MCF 10A (cell line): ENCODE data around the gene SLC35D2. TPM values are rescaled to one million over a fixed set of nuclear protein-coding genes. Genes with fewer than 3 reads are reported as not detected.
A peak's percentile ranks its signal among the peaks of the same experiment; 100 is the strongest.

Experiments
- BruUV-seq: library from RNA; stranded (reverse); fragments of 400-500 nt; replicated peaks from 2 replicates; lab custom pipeline; 2021; lab: Mats Ljungman, UMichigan
- CTCF ChIA-PET: fragments of 300-600 bp; sonication (Branson Sonifier 250); formaldehyde crosslinking; extraction: SDS; loops from one replicate; lab custom pipeline; 2021; ENCODE audit warnings: antibody characterized with exemption, inconsistent platforms; lab: Yijun Ruan, JAX
- POLR2A ChIA-PET: fragments of 300-600, 350-650 bp; sonication (Branson Sonifier 250); formaldehyde crosslinking; extraction: SDS; loops from one replicate; lab custom pipeline; 2020; ENCODE audit warnings: antibody characterized with exemption, inconsistent platforms; lab: Yijun Ruan, JAX
- DNase-seq: peaks from one replicate; pipeline ENCODE4 v3.0.0-alpha.2; 2018; ENCODE audit not compliant: unreplicated experiment
- H3K27ac Mint-ChIP-seq: one replicate; pipeline ENCODE4 v1.8.0; 2022; ENCODE audit warnings: mild to moderate bottlenecking, low read depth, mixed read lengths; ENCODE audit not compliant: unreplicated experiment
- H3K27me3 Mint-ChIP-seq: one replicate; pipeline ENCODE4 v1.8.0; 2022; ENCODE audit warnings: mixed read lengths; ENCODE audit not compliant: insufficient read depth, unreplicated experiment
- H3K36me3 Mint-ChIP-seq: one replicate; pipeline ENCODE4 v1.8.0; 2022; ENCODE audit warnings: mild to moderate bottlenecking, moderate library complexity, mixed read lengths; ENCODE audit not compliant: insufficient read depth, unreplicated experiment
- H3K4me1 Mint-ChIP-seq: one replicate; pipeline ENCODE4 v1.8.0; 2022; ENCODE audit warnings: mixed read lengths; ENCODE audit not compliant: insufficient read depth, unreplicated experiment
- H3K4me3 Mint-ChIP-seq: one replicate; pipeline ENCODE4 v1.8.0; 2022; ENCODE audit warnings: mild to moderate bottlenecking, moderate library complexity, mixed read lengths; ENCODE audit not compliant: unreplicated experiment
- H3K9me3 Mint-ChIP-seq: one replicate; pipeline ENCODE4 v1.8.0; 2022; ENCODE audit warnings: mixed read lengths; ENCODE audit not compliant: unreplicated experiment
- intact Hi-C: fragments of 100-400 bp; cut with micrococcal nuclease; formaldehyde crosslinking; loops from 2 replicates; pipeline ENCODE4 v1.14.1; 2022
- total RNA-seq: library from RNA; stranded (reverse); gene quantifications from 2 replicates; pipeline ENCODE4 v1.2.3, GENCODE V29; 2022
- TF ChIP-seq, protein P1 (sequence below): fragments of 200-600 bp; IDR thresholded peaks from one replicate; pipeline ENCODE4 v1.8.0; 2022; ENCODE audit warnings: antibody characterized with exemption, mild to moderate bottlenecking; ENCODE audit not compliant: unreplicated experiment

Gene SLC35D2
- total RNA-seq, 1 experiment from 2014 or later, result 20.8 TPM

GRCh38 chr9:96391021-96391765 is 7.7 kb upstream of the SLC35D2 start:
- ChIA-PET CTCF (interaction anchor here (0.6 kb wide), 1 partner anchor 44 kb away, joined by 3 read pairs; no protein-coding TSS in a partner anchor), POLR2A (interaction anchor here (1.6 to 1.7 kb wide), 2 partner anchors 8 to 9 kb away, joined by 3 to 8 read pairs; no protein-coding TSS in a partner anchor)
- Mint-ChIP-seq H3K4me1 (no peaks in the 10 kb centered on the region), H3K27ac (no peak overlapping the region), H3K4me3 (no peak overlapping the region), H3K36me3 (peaks cover 6% of the 10 kb centered on the region), H3K27me3 (no peaks in the 10 kb centered on the region), H3K9me3 (no peaks in the 10 kb centered on the region)
- TF ChIP-seq, protein P1, sequence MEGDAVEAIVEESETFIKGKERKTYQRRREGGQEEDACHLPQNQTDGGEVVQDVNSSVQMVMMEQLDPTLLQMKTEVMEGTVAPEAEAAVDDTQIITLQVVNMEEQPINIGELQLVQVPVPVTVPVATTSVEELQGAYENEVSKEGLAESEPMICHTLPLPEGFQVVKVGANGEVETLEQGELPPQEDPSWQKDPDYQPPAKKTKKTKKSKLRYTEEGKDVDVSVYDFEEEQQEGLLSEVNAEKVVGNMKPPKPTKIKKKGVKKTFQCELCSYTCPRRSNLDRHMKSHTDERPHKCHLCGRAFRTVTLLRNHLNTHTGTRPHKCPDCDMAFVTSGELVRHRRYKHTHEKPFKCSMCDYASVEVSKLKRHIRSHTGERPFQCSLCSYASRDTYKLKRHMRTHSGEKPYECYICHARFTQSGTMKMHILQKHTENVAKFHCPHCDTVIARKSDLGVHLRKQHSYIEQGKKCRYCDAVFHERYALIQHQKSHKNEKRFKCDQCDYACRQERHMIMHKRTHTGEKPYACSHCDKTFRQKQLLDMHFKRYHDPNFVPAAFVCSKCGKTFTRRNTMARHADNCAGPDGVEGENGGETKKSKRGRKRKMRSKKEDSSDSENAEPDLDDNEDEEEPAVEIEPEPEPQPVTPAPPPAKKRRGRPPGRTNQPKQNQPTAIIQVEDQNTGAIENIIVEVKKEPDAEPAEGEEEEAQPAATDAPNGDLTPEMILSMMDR, result no peak
- intact Hi-C loops, result no loop called here
- DNase-seq, result no peak
- BruUV-seq, result no TSS peak

DNA sequence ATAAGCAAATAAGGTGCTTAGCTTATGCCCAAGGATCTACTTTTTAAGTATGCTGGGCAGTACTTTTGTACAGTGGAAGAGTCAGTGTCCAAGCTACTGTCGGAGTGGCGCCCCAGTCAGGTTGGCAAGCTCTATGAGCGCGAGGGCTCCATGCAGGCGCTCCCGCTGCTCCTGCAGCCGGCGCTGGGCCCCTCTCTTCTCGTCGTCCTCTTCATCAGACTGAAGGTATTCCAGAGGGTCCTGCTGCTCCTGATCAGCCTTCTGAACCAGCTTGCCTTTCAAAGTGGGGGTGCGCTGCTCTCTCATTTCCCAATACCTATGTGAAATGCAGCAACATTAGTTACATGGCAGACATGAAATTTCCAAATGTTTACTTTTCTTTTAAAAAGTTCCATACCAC is 4.6 kb upstream of the SLC35D2 start:
- Mint-ChIP-seq H3K4me3 (no peak overlapping the region), H3K36me3 (peaks cover 6% of the 10 kb centered on the region), H3K27ac (no peak overlapping the region), H3K27me3 (no peaks in the 10 kb centered on the region), H3K9me3 (no peaks in the 10 kb centered on the region), H3K4me1 (no peaks in the 10 kb centered on the region)
- no peak for DNase-seq
- ChIA-PET POLR2A (no interaction called here), CTCF (no interaction called here)
- intact Hi-C loops, result no loop called here
- TF ChIP-seq, protein P1, result no peak
- no TSS peak for BruUV-seq

GRCh38 chr9:96386157-96386556 is 2.6 kb upstream of the SLC35D2 start:
- CTCF ChIA-PET, result interaction anchor here (0.9 kb wide), 1 partner anchor 27 kb away, joined by 3 read pairs; no protein-coding TSS in a partner anchor
- BruUV-seq, result no TSS peak
- POLR2A ChIA-PET, result interaction anchor here (1.9 to 3.6 kb wide), 2 partner anchors 9 to 27 kb away, joined by 7 to 17 read pairs; no protein-coding TSS in a partner anchor
- Mint-ChIP-seq H3K27me3 (no peaks in the 10 kb centered on the region), H3K27ac (no peak overlapping the region), H3K9me3 (no peaks in the 10 kb centered on the region), H3K4me3 (no peak overlapping the region), H3K36me3 (peaks cover 7% of the 10 kb centered on the region), H3K4me1 (peaks cover 8% of the 10 kb centered on the region)
- DNase-seq, result no peak
- TF ChIP-seq, protein P1, result no peak
- intact Hi-C loops, result no loop called here

DNA sequence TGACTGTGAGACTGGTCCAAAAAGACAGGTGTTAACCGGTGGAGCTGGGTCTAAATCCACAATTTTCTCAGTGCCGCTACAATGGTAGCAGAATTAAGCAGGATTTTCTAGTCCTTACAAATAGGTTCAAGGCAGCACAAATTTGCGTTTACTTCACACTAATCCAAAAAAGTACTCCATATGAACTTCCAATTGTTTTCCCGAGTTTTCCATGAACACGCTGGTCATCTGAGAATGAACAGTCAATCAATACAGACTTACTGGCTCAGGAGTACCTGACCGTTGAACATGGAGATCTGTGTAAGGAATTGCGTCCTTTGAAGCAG is 709 bp downstream of the SLC35D2 start:
- CTCF ChIA-PET, result interaction anchor here (0.6 to 1.6 kb wide), 3 partner anchors 14 to 54 kb away, joined by 3 to 5 read pairs (median 3); no protein-coding TSS in a partner anchor
- TF ChIP-seq, protein P1, result no peak
- BruUV-seq, result no TSS peak
- H3K36me3 Mint-ChIP-seq, result peaks cover 7% of the 10 kb centered on the region
- DNase-seq, result no peak
- peak overlapping the region; percentile 77 for H3K27ac Mint-ChIP-seq
- H3K9me3 Mint-ChIP-seq, result no peaks in the 10 kb centered on the region
- H3K4me3 Mint-ChIP-seq, result peak overlapping the region; percentile 83
- H3K4me1 Mint-ChIP-seq, result peaks cover 22% of the 10 kb centered on the region
- intact Hi-C loops, result loop anchor here (2.0 to 5.0 kb wide), 2 partner anchors 34 to 70 kb away; partner anchors contain the start of gene ZNF367
- POLR2A ChIA-PET, result interaction anchor here (0.7 to 3.4 kb wide), 12 partner anchors 9 to 492 kb away, joined by 3 to 11 read pairs (median 4); partner anchors contain the start of gene ZNF367
- no peaks in the 10 kb centered on the region for H3K27me3 Mint-ChIP-seq
